Measurements from ENCODE around the gene TSHZ2. TPM values are rescaled to one million over a fixed set of nuclear protein-coding genes. Genes with fewer than 3 reads are reported as not detected.

The TSHZ2 gene
- total and polyA plus RNA-seq, 4 donors, result 0.93 to 8.8 (median 3.8) TPM

DNA sequence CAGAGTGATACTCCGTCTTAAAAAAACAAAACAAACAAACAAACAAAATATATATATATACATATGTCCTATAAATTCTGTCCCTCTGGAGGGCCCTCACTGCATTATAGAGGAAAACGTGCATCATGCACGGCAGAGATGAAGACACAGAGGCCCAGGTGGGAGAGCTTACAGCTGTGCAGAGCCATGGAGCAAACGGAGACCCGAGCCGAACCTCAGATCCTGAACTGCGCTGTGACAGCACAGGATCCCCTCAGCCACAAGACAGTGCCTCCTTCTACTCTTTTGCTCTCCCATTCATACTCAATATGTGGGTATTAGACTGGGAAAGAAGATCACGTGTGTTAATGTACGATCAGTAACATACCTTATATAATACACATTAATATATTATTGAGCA is 539.9 kb downstream of the TSHZ2 start:
- Histone ChIP-seq H3K9me3 (ENCODE audit: control insufficient read depth in 4 of 4, insufficient read depth in 3 of 4, low read length in 3 of 4) (peaks cover 0 to 4% (median 1%) of the 10 kb centered on the region in 4 donors), H3K36me3 (ENCODE audit: control insufficient read depth in 4 of 4, insufficient read depth in 4 of 4, low read length in 4 of 4) (no peaks in the 10 kb centered on the region), H3K9ac (ENCODE audit: insufficient read depth in 1 of 2, low read length in 2 of 2) (no peak overlapping the region), H3K4me1 (ENCODE audit: control insufficient read depth in 5 of 5, insufficient read depth in 5 of 5, low read length in 5 of 5) (peaks cover 0 to 4% (median 0%) of the 10 kb centered on the region in 5 donors), H3K27me3 (ENCODE audit: control insufficient read depth in 3 of 3, insufficient read depth in 3 of 3, low read length in 2 of 3) (no peaks in the 10 kb centered on the region), H3K27ac (ENCODE audit: low read depth in 1 of 2, low read length in 1 of 2) (no peak overlapping the region), H3K4me3 (no peak overlapping the region)
- 91% methylated on average over 9 of the region's 9 CpGs for WGBS, 2 donors
- no peak for DNase-seq
- no peak for ATAC-seq (ENCODE audit: insufficient read depth, low FRiP score)
- TF ChIP-seq, protein P1, sequence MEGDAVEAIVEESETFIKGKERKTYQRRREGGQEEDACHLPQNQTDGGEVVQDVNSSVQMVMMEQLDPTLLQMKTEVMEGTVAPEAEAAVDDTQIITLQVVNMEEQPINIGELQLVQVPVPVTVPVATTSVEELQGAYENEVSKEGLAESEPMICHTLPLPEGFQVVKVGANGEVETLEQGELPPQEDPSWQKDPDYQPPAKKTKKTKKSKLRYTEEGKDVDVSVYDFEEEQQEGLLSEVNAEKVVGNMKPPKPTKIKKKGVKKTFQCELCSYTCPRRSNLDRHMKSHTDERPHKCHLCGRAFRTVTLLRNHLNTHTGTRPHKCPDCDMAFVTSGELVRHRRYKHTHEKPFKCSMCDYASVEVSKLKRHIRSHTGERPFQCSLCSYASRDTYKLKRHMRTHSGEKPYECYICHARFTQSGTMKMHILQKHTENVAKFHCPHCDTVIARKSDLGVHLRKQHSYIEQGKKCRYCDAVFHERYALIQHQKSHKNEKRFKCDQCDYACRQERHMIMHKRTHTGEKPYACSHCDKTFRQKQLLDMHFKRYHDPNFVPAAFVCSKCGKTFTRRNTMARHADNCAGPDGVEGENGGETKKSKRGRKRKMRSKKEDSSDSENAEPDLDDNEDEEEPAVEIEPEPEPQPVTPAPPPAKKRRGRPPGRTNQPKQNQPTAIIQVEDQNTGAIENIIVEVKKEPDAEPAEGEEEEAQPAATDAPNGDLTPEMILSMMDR (IDR thresholded peaks at IDR 0.05; ENCODE audit: control extremely low read depth, extremely low read depth), result no peak

DNA sequence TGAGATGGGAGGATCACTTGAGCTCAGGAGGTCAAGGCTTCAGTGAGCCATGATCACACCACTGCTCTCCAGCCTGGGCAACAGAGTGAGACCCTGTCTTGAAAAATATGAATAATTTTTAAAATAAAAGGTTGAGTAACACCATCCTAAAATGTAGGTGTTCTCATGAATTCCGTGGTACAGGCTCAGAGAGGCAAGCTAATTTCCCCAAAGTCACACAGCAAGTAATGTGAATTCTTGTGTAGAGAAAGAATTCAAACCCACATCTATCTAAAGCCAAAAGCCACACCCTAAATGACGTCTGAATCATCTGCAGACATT is 541.0 kb downstream of the TSHZ2 start:
- no peak overlapping the region for H3K9ac ChIP-seq (ENCODE audit: insufficient read depth in 1 of 2, low read length in 2 of 2)
- TF ChIP-seq, protein P1 (IDR thresholded peaks at IDR 0.05; ENCODE audit: control extremely low read depth, extremely low read depth), result no peak
- H3K4me3 ChIP-seq, result no peak overlapping the region
- H3K27me3 ChIP-seq (ENCODE audit: control insufficient read depth in 3 of 3, insufficient read depth in 3 of 3, low read length in 2 of 3), result no peaks in the 10 kb centered on the region
- H3K27ac ChIP-seq (ENCODE audit: low read depth in 1 of 2, low read length in 1 of 2), result no peak overlapping the region
- DNase-seq (no peak), ATAC-seq (ENCODE audit: insufficient read depth, low FRiP score) (no peak)
- H3K9me3 ChIP-seq (ENCODE audit: control insufficient read depth in 4 of 4, insufficient read depth in 3 of 4, low read length in 3 of 4), result peaks cover 0 to 4% (median 1%) of the 10 kb centered on the region in 4 donors
- H3K4me1 ChIP-seq (ENCODE audit: control insufficient read depth in 5 of 5, insufficient read depth in 5 of 5, low read length in 5 of 5), result peaks cover 0 to 4% (median 0%) of the 10 kb centered on the region in 5 donors
- WGBS, 2 donors, result 68 to 73% methylated on average over 2 of the region's 2 CpGs
- H3K36me3 ChIP-seq (ENCODE audit: control insufficient read depth in 4 of 4, insufficient read depth in 4 of 4, low read length in 4 of 4), result no peaks in the 10 kb centered on the region

DNA sequence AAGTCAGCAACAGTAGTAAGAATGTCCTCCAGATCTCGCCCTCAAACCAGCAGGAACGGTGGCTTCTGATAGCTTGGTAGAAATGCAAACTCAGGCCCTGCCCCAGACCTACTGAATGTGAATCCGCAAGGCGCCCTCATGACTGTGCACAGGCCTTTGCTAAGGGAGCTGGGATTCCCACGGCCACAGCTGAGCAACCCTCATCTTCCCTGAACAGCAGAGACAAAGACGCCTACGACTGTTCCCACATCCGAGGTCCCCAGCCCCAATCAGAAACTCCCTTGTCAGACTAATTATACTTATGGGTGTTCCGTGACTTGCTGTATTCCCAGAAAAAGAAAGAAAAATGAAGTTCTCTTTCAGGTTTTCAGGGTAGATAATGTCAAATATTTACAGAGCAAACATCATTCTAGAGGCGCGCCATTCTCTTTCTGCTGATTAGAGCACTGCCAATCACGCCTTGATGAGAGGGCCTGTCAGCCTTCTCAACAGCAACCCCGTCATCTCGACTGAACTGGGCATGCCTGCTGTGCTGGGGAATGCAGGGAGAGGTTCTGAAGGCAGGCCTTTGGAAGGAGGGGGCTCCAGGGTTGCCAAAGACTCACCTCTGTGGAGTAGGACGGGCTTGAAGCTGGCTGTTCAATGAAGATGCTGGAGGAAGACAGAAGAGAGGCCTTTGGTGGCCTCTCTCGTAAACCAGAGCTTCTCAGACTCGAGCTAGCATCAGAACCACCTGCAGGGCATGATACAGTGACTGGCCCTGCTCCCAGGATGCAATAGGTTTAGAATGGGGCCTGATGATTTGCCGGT is 541.5 kb downstream of the TSHZ2 start:
- Histone ChIP-seq H3K4me3 (no peak overlapping the region), H3K27ac (ENCODE audit: low read depth in 1 of 2, low read length in 1 of 2) (no peak overlapping the region), H3K9me3 (ENCODE audit: control insufficient read depth in 4 of 4, insufficient read depth in 3 of 4, low read length in 3 of 4) (peaks cover 0 to 4% (median 1%) of the 10 kb centered on the region in 4 donors), H3K9ac (ENCODE audit: insufficient read depth in 1 of 2, low read length in 2 of 2) (no peak overlapping the region), H3K36me3 (ENCODE audit: control insufficient read depth in 4 of 4, insufficient read depth in 4 of 4, low read length in 4 of 4) (no peaks in the 10 kb centered on the region), H3K27me3 (ENCODE audit: control insufficient read depth in 3 of 3, insufficient read depth in 3 of 3, low read length in 2 of 3) (no peaks in the 10 kb centered on the region), H3K4me1 (ENCODE audit: control insufficient read depth in 5 of 5, insufficient read depth in 5 of 5, low read length in 5 of 5) (peaks cover 0 to 4% (median 0%) of the 10 kb centered on the region in 5 donors)
- no peak for ATAC-seq (ENCODE audit: insufficient read depth, low FRiP score)
- TF ChIP-seq, protein P1 (IDR thresholded peaks at IDR 0.05; ENCODE audit: control extremely low read depth, extremely low read depth), result no peak
- peak in 1 of 3 donors; percentile 32 for DNase-seq
- 72 to 84% methylated on average over 18 of the region's 18 CpGs for WGBS, 2 donors
